ENCODE results near the gene SLC22A23.
"Not testable (repeated sequence)": the region's sequence is repeated elsewhere in the genome, so short reads cannot be mapped to it uniquely, and the experiment has no call there.

DNA sequence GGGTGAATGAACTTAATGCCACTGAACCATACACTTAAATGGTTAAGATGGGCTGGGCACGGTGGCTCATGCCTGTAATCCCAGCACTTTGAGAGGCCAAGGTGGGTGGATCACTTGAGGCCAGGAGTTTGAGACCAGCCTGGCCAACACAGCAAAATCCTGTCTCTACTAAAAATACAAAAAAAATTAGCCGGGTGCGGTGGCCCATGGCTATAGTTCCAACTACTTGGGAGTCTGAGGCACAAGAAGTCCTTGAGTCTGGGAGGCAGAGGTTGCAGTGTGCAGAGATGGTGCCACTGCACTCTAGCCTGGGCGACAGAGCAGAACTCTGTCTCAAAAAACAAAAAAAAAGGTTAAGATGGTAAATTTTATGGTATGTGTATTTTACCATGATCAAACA lies 71.7 kb downstream of the SLC22A23 start:
- not testable (repeated sequence) for TF ChIP-seq CTCF, POLR2A (IDR thresholded peaks at IDR 0.05)
